Calu3 (cell line): Measurements from ENCODE around the gene GMDS. TPM values are rescaled to one million over a fixed set of nuclear protein-coding genes. Genes with fewer than 3 reads are reported as not detected.

Source experiments
- BruUV-seq: library from RNA; stranded (reverse); fragments of 400-500 nt; replicated peaks from 2 replicates; lab custom pipeline; 2021; lab: Mats Ljungman, UMichigan
- CTCF ChIA-PET: fragments of 300-600 bp; sonication (Branson Sonifier 250); formaldehyde crosslinking; loops from one replicate; lab custom pipeline; 2022; ENCODE audit warnings: antibody characterized with exemption; lab: Charles Lee
- DNase-seq: peaks from one replicate; pipeline ENCODE4 v3.0.0; 2022
- H3K27ac Mint-ChIP-seq: one replicate; pipeline ENCODE4 v1.8.0; 2022; ENCODE audit warnings: mixed read lengths; ENCODE audit not compliant: unreplicated experiment
- H3K27me3 Mint-ChIP-seq: one replicate; pipeline ENCODE4 v1.8.0; 2022; ENCODE audit warnings: mixed read lengths; ENCODE audit not compliant: unreplicated experiment
- H3K36me3 Mint-ChIP-seq: one replicate; pipeline ENCODE4 v1.8.0; 2022; ENCODE audit warnings: mild to moderate bottlenecking, moderate library complexity, mixed read lengths; ENCODE audit not compliant: insufficient read depth, unreplicated experiment
- H3K4me1 Mint-ChIP-seq: one replicate; pipeline ENCODE4 v1.8.0; 2022; ENCODE audit warnings: mild to moderate bottlenecking, low read depth, mixed read lengths; ENCODE audit not compliant: unreplicated experiment
- H3K4me3 Mint-ChIP-seq: one replicate; pipeline ENCODE4 v1.8.0; 2022; ENCODE audit warnings: mild to moderate bottlenecking, low read depth, moderate library complexity, mixed read lengths; ENCODE audit not compliant: unreplicated experiment
- H3K9me3 Mint-ChIP-seq: one replicate; pipeline ENCODE4 v1.8.0; 2022; ENCODE audit warnings: low read depth, mixed read lengths; ENCODE audit not compliant: unreplicated experiment
- CTCF ChIP-seq: fragments of 200-600 bp; IDR thresholded peaks from one replicate; pipeline ENCODE4 v1.8.0; 2022; ENCODE audit warnings: antibody characterized with exemption; ENCODE audit not compliant: unreplicated experiment
- intact Hi-C: fragments of 100-400 bp; cut with micrococcal nuclease; formaldehyde crosslinking; loops from one replicate; pipeline ENCODE4 v1.10.0; 2022; ENCODE audit not compliant: unreplicated experiment
- total RNA-seq: library from RNA; stranded (reverse); gene quantifications from 2 replicates; pipeline ENCODE4 v1.2.3, GENCODE V29; 2022

GMDS gene
- total RNA-seq, 1 experiment from 2014 or later: 58.2 TPM

GRCh38 chr6:1988843-1989242 lies 256.6 kb downstream of the GMDS start:
- no peak for TF ChIP-seq CTCF

GRCh38 chr6:1987640-1988039 lies 257.8 kb downstream of the GMDS start:
- Mint-ChIP-seq H3K27me3 (no peaks in the 10 kb centered on the region), H3K4me3 (no peak overlapping the region), H3K36me3 (no peaks in the 10 kb centered on the region), H3K4me1 (no peaks in the 10 kb centered on the region), H3K27ac (no peak overlapping the region), H3K9me3 (no peaks in the 10 kb centered on the region)
- intact Hi-C loops: no loop called here
- no peak for DNase-seq
- no peak for TF ChIP-seq CTCF
- CTCF ChIA-PET: interaction anchor here (0.5 to 2.0 kb wide), 2 partner anchors 14 to 462 kb away, joined by 3 to 4 read pairs; no protein-coding TSS in a partner anchor
- no TSS peak for BruUV-seq

More at GRCh38 chr6:1988843-1989242, 256.6 kb downstream of the GMDS start:
- intact Hi-C loops: no loop called here
- Mint-ChIP-seq H3K36me3 (no peaks in the 10 kb centered on the region), H3K27ac (no peak overlapping the region), H3K4me1 (no peaks in the 10 kb centered on the region), H3K9me3 (no peaks in the 10 kb centered on the region), H3K4me3 (no peak overlapping the region), H3K27me3 (no peaks in the 10 kb centered on the region)
- BruUV-seq: no TSS peak
- CTCF ChIA-PET: interaction anchor here (2.0 kb wide), 1 partner anchor 15 kb away, joined by 4 read pairs; no protein-coding TSS in a partner anchor
- no peak for DNase-seq

GRCh38 chr6:1986454-1987243 lies 258.8 kb downstream of the GMDS start:
- intact Hi-C loops: no loop called here
- Mint-ChIP-seq H3K36me3 (no peaks in the 10 kb centered on the region), H3K4me1 (no peaks in the 10 kb centered on the region), H3K9me3 (no peaks in the 10 kb centered on the region), H3K4me3 (no peak overlapping the region), H3K27me3 (no peaks in the 10 kb centered on the region), H3K27ac (no peak overlapping the region)
- DNase-seq: no peak
- BruUV-seq: no TSS peak
- CTCF ChIA-PET: no interaction called here
- TF ChIP-seq CTCF: no peak

GRCh38 chr6:1984346-1984994 lies 260.9 kb downstream of the GMDS start:
- no peaks in the 10 kb centered on the region for H3K4me1 Mint-ChIP-seq
- H3K27me3 Mint-ChIP-seq: no peaks in the 10 kb centered on the region

More at GRCh38 chr6:1984346-1984994, 260.9 kb downstream of the GMDS start:
- no peak for DNase-seq
- no TSS peak for BruUV-seq
- Mint-ChIP-seq H3K36me3 (no peaks in the 10 kb centered on the region), H3K9me3 (peaks cover 5% of the 10 kb centered on the region), H3K27ac (no peak overlapping the region), H3K4me3 (no peak overlapping the region)
- TF ChIP-seq CTCF: no peak
- intact Hi-C loops: no loop called here
- CTCF ChIA-PET: no interaction called here
